GM12892 (cell line): ENCODE measurements around the gene CCDC142.

Experiments
- POLR2A ChIP-seq: IDR thresholded peaks from 2 replicates; pipeline ENCODE4 v1.6.1; 2011; ENCODE audit warnings: low read depth, low read length, control low read depth
- POLR2AphosphoS5 ChIP-seq: IDR thresholded peaks from 2 replicates; pipeline ENCODE4 v1.6.1; 2011; ENCODE audit warnings: low read depth, low read length, control low read depth
- TAF1 ChIP-seq: IDR thresholded peaks from 2 replicates; pipeline ENCODE4 v1.6.1; 2011; ENCODE audit warnings: low read depth, mild to moderate bottlenecking, control low read depth, low read length, borderline replicate concordance

GRCh38 chr2:74524005-74524404, 41.2 kb upstream of the CCDC142 start:
- TF ChIP-seq POLR2A (no peak), POLR2AphosphoS5 (no peak), TAF1 (no peak)
